ENCODE measurements around the gene NFIC.
A peak's percentile ranks its signal among the peaks of the same experiment; 100 is the strongest.

NFIC gene

DNA sequence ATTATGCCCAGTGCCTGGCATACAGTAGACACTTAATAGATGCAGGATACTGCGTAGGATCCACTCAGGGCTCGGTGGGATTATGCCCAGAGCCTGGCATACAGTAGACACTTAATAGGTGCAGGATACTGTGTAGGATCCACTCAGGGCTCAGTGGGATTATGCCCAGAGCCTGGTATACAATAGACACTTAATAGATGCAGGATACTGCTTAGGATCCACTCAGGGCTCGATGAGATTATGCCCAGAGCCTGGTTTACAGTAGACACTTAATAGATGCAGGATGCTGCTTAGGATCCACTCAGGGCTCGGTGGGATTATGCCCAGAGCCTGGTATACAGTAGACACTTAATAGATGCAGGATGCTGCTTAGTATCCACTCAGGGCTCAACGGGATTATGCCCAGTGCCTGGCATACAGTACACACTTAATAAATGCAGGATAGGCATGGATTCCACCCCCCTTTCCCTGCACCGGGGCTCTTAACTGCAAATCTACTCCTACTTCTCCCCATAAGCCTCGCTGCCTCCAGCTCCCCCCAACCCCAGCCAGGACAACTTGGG lies 89.1 kb downstream of the NFIC start:
- DNase-seq, result no peak

DNA sequence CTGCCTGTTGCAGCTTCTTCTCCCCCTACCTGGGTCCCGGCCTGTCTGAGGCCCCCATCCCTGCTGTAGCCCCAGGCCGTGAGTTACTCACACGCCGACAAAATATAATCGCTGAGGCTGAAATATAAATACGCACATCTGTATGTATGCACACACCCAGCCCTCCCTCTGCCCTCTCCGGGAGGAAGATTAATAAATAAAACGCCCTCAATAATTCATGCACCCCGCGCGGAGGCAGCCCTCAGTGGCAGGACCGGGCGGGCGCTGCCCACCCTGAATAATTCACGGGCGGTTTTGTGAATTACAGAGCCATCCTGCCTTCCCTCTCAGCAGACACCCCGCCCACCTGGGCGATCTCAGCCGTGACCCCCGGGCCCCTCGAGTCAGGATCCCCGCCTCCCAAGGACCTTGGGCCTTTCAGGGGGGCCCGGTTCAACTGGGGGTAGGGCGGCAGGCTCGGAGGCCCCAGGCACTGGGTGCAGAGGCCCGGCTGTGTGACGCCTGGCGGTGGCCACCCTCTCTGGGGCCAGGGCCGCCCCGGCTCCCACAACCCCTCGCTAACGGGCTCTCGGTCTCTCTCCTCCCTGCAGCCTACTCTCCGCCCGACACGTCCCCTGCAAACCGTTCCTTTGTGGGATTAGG lies 89.7 kb downstream of the NFIC start:
- DNase-seq, result no peak

DNA sequence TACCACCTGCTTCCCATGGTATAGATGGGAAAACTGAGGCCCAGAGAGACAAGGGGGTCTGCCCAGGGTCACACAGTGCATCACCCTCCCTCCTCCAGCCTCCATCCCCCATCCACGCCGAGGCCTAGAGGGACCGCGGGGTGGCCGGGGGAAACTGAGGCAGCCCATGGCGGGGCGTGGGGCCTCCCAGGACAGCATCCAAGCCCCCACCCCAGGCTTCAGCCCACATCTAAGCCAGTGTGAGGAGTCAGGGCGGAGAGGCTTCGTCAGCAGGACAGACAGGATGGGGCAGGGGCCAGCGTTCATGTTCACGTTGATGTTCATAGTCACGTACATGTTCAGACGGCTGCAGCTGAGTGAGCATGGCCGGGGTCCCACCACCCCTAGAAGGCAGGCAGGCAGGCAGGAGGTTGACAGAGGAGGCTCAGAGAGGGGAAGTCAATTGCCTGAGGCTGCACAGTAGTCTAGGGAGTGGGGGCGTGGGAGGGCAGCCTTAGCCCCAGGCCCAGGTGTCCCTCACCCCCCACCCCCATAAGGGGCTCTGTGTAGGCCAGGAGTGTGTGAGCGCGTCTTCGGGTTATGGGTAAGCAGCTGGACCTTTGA lies 90.6 kb downstream of the NFIC start:
- DNase-seq, result no peak

DNA sequence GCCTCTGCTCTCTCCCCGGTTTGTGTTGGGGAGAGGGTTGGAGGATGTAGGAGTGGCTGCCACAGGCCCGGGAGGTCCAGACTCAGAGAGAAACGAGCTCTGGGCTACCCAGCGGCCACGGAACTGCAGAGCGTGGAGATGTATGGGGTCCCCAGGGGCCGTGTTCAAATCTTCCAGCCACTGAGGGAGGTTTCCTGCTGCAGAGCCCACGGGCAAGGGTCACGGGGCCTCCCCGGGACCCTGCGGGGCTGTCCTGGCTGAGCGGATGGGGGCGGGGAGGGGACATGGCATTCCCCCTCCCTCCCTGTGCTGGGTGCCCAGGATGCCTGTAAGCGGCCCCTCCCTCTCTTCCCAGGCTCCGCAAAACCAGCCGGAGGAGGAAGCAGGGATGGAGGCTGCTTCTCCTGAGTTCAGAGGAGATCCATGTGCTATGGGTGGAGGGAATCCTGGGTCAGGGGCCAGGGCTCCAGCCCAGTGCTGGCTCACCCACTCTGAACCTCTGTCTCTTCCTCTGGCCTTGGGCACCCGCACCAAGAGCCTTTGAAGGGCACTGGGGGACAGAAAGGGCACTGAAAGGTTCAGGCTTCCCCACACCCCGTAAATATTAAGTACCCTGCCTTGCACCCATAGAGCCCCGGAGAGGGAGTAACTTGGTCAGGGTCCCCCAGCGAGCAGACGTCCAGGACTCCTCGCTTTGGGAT lies 91.3 kb downstream of the NFIC start:
- DNase-seq, result no peak

DNA sequence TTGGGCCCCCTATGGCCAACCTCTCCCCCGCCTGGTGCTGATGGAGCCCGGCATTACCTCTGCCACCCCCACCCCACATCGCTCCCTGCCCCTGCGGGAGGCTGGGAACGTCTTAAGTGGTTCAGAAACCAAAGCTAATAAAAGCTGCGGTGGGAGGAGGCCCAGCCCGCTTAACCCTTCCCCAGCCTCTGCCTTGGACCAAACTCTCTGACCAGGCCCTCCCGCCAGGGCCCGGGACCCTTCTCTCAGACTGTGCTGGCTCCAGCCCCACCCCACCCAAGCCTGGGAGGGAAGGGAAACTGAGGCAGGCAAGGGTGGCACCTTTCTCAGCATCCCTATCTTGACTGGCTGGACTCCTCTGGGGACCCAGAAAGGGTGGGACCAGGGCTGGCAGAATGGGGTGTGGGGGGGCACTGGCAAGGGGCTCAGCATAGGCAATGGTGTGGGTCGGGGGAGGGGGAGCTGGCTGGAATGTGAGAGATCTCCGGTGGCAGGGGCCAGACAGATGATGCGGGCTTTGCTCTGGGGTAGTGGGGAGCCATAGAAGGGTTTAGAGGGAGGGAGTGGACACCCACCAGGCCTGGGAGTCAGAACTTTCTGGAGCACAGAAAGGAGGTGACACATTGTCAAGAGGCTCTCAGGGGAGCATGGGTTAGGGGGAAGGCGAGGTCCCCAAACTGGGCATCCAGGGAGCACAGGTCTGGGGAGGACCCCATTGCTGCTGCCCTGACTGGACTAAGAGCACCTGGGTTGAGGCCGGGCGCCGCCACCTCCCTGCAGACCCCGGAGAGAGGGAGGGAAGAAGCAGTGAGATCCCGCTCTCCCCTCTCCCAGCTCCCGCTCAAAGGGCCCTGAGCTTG lies 92.1 kb downstream of the NFIC start:
- DNase-seq, result no peak

DNA sequence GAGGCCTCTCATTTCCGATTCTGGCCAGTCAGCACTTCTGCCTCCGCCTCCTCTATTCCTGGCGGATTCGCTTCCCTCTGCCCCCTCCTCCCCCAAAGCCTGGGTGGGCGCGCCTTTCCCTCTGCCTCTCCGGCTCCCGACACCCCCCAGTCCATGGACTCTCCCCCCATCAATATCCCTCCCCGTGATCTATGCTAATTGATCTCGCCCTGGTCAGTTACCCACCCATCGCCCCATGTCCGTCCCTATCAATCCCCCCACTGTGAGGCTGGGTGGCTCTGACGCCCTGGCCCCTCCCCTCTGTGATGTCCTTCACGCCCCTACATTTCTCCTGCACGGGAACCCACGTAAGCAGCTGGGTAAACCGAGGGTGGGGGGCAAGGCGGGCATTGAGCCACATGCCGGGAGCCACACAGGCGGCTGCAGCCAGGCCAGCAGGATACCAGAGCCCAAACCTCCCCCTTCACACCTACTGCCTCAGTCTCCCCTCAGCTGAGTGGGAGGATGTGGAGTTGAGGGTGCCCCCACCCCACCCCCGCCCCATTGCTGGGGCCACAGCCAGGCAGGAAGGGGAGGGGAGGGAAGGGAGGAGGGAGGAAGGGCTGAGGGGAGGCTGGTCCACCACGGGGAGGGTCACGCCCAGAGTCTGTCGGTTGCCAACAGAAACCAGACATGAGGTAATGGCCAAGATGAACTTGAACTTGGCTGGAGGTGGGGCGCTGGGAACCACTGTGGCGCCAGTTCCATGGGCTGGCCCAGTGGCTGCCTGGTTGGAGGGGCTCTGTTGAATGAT lies 92.9 kb downstream of the NFIC start:
- no peak for DNase-seq

GRCh38 chr19:3459965-3460582 lies 93.7 kb downstream of the NFIC start:
- DNase-seq, result no peak

- no peak for DNase-seq
Observed at GRCh38 chr19:3462991-3463713, 96.8 kb downstream of the NFIC start.

GRCh38 chr19:3463714-3464586 lies 97.6 kb downstream of the NFIC start:
- DNase-seq, result no peak

DNA sequence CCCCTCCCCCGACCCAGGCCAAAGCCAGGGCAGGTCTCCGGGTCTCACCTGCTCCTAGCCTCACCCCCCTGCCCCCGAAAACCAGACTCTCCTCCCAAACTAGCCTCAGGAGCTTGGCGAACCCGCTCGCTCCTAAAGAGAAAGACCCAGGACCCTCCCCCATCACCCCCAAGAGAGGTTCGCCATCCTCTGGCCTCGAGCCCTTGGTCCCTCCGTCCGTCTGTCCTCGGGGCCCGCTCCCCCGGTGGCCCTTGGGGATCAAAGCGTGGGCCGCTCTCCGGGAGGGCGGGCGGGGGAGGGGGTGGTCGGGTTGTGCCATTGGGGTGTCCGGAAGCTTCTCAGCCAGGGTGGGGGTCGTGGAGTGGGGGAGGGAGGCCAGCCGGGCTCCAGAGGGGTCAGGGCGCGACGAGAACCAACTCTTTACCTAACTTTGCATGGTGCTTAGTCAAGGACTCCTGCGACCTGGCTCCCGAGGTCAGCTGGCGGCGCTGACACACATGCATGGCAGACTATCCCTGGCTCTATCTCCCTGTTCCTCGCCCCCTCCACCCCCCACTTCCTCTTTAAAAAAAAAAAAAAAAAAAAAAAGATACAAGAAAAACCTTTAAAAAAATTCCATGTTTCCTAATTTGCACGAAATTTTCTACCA lies 98.3 kb downstream of the NFIC start:
- DNase-seq, result no peak

DNA sequence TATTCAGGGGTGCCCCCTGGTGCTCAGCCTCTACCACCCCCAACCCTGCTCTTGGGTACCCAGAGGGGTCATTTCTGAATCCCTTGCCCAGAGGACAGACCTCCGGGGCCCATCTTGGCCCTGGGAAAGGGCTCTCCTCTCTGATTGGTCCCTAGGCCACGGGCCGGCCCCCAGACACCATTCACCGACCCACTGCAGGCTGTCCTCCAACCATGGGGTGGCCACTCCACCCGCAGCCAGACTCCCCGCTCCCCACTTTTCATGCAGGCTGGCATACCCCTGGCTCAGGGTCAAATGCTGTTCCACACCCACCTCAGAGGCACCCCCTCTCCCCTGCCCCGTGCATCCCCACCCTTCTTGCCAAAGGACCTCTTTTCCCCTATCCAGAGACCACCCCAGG lies 99.2 kb downstream of the NFIC start:
- DNase-seq, result no peak

- DNase-seq, result no peak
Observed at GRCh38 chr19:3466635-3467034, 100.3 kb downstream of the NFIC start.

- DNase-seq, result no peak
Observed at GRCh38 chr19:3467437-3468198, 101.2 kb downstream of the NFIC start.

DNA sequence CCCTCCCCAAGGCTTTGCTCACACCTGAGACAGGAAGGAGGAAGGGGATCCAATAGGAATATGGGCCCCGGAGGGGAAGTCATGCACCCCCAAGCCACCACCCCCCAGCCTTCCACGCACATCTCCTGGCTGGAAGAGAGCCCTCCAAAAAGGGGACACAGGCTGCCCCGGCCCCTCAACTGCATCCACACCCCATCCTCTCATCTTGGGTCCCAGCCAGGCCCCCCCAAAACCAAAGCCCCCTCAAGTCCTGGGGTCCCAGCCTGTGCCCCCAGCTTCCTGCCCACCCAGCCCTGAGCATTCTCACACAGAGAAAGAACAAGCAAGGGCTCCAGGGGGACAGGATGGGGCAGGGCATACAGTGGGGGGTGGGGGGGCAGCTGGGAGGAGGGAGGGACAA lies 101.8 kb downstream of the NFIC start:
- no peak for DNase-seq

GRCh38 chr19:3469638-3470499 lies 103.5 kb downstream of the NFIC start:
- DNase-seq, result no peak

- no peak for DNase-seq
Observed at GRCh38 chr19:3470500-3471128, 104.2 kb downstream of the NFIC start.

- DNase-seq, result peak; percentile 10
Observed at GRCh38 chr19:3471954-3472655, 105.7 kb downstream of the NFIC start.
